ENCODE results near the gene AXL. TPM values are rescaled to one million over a fixed set of nuclear protein-coding genes. Genes with fewer than 3 reads are reported as not detected.

AXL gene
- total and polyA plus RNA-seq, 9 of the 15 experiments (the other 6 are each of a cell fraction or from before 2014, with no cell fraction given) = 0.80 to 6.6 (median 1.6) TPM

- TF ChIP-seq BACH1 (tag; IDR thresholded peaks at IDR 0.05) (0 out of 2 replicates have a peak, but pooled peaks have one; percentile 8), E2F1 (CRISPR knock-in tag; IDR thresholded peaks at IDR 0.05) (no peak), YBX1 (IDR thresholded peaks at IDR 0.05) (no peak), CBFA2T3 (IDR thresholded peaks at IDR 0.05) (peak; percentile 28; the same call in 1 of the 2 replicates), SREBF1 (IDR thresholded peaks at IDR 0.05; ENCODE audit: borderline replicate concordance, low read depth, low read length) (no peak), EWSR1 (IDR thresholded peaks at IDR 0.05; ENCODE audit: borderline replicate concordance, low read depth, partially characterized antibody) (no peak), LARP7 (IDR thresholded peaks at IDR 0.05) (peak; percentile 83), HNRNPLL (IDR thresholded peaks at IDR 0.05; ENCODE audit: low read depth, low read length, poor library complexity, severe bottlenecking) (peak; percentile 68), ARID1B (IDR thresholded peaks at IDR 0.05) (peak; percentile 65), CCAR2 (IDR thresholded peaks at IDR 0.05; ENCODE audit: low read depth, low read length) (no peak), GTF2A2 (tag; IDR thresholded peaks at IDR 0.05) (peak; percentile 89), ZFP1 (CRISPR knock-in tag; IDR thresholded peaks at IDR 0.05) (no peak), ATF7 (IDR thresholded peaks at IDR 0.05) (peak; percentile 83), SMARCB1 (IDR thresholded peaks at IDR 0.05; ENCODE audit: insufficient read length, low read depth) (no peak), DNMT1 (IDR thresholded peaks at IDR 0.05) (peak; percentile 85; the same call in 1 of the 2 replicates), RBBP5 (IDR thresholded peaks at IDR 0.05; ENCODE audit: borderline replicate concordance, insufficient read depth, low read length, poor library complexity, severe bottlenecking) (peak; percentile 96), SUPT5H (IDR thresholded peaks at IDR 0.05) (peak; percentile 84), ZNF23 (CRISPR knock-in tag; IDR thresholded peaks at IDR 0.05) (no peak), GABPA (tag; conservative IDR thresholded peaks at IDR 0.05; ENCODE audit: low read depth) (peak; percentile 95), ZNF12 (CRISPR knock-in tag; IDR thresholded peaks at IDR 0.05) (no peak), RAD21 (CRISPR knock-in tag; conservative IDR thresholded peaks at IDR 0.05 in 1 of 2, IDR thresholded peaks at IDR 0.05 in 1 of 2) (no peak), HCFC1 (IDR thresholded peaks at IDR 0.05; ENCODE audit: low read depth, low read length) (peak; percentile 75), TEAD1 (CRISPR knock-in tag; IDR thresholded peaks at IDR 0.05) (peak; percentile 23 to 89; a peak in 2 of 4 replicates), ELF2 (CRISPR knock-in tag; IDR thresholded peaks at IDR 0.05) (peak; percentile 94)
- TF ChIP-seq, protein P1, sequence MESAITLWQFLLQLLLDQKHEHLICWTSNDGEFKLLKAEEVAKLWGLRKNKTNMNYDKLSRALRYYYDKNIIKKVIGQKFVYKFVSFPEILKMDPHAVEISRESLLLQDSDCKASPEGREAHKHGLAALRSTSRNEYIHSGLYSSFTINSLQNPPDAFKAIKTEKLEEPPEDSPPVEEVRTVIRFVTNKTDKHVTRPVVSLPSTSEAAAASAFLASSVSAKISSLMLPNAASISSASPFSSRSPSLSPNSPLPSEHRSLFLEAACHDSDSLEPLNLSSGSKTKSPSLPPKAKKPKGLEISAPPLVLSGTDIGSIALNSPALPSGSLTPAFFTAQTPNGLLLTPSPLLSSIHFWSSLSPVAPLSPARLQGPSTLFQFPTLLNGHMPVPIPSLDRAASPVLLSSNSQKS (CRISPR knock-in tag; IDR thresholded peaks at IDR 0.05) = no peak
- TF ChIP-seq, protein P2, sequence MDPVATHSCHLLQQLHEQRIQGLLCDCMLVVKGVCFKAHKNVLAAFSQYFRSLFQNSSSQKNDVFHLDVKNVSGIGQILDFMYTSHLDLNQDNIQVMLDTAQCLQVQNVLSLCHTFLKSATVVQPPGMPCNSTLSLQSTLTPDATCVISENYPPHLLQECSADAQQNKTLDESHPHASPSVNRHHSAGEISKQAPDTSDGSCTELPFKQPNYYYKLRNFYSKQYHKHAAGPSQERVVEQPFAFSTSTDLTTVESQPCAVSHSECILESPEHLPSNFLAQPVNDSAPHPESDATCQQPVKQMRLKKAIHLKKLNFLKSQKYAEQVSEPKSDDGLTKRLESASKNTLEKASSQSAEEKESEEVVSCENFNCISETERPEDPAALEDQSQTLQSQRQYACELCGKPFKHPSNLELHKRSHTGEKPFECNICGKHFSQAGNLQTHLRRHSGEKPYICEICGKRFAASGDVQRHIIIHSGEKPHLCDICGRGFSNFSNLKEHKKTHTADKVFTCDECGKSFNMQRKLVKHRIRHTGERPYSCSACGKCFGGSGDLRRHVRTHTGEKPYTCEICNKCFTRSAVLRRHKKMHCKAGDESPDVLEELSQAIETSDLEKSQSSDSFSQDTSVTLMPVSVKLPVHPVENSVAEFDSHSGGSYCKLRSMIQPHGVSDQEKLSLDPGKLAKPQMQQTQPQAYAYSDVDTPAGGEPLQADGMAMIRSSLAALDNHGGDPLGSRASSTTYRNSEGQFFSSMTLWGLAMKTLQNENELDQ (CRISPR knock-in tag; IDR thresholded peaks at IDR 0.05; ENCODE audit: borderline replicate concordance) = no peak
Measured at GRCh38 chr19:41310033-41310831, 91.2 kb downstream of the AXL start, which contains the start of gene CCDC97 (continued).
